CD4-positive, alpha-beta T cell treated with Interleukin-1 beta for 1 hour (primary cell): ENCODE data around the gene BTD.

Experiments used
- DNase-seq, 2 donors: peaks; one replicate each; pipeline ENCODE4 v3.0.0-alpha.2; 2020 to 2022

Gene BTD

GRCh38 chr3:15637131-15637951 is 35.8 kb downstream of the BTD start:
- DNase-seq: no peak

GRCh38 chr3:15638193-15638890 is 36.8 kb downstream of the BTD start:
- DNase-seq: no peak

GRCh38 chr3:15638891-15639262 is 37.3 kb downstream of the BTD start:
- no peak for DNase-seq

GRCh38 chr3:15645246-15645645 is 43.7 kb downstream of the BTD start:
- DNase-seq: no peak

GRCh38 chr3:15645740-15646501 is 44.4 kb downstream of the BTD start:
- no peak for DNase-seq

GRCh38 chr3:15646851-15647511 is 45.4 kb downstream of the BTD start:
- no peak for DNase-seq

- DNase-seq: peak; percentile 62 to 63
Measured at GRCh38 chr3:15647611-15648167, 46.1 kb downstream of the BTD start.

GRCh38 chr3:15649341-15649740 is 47.8 kb downstream of the BTD start:
- DNase-seq: no peak

- DNase-seq: no peak
Measured at GRCh38 chr3:15649858-15650257, 48.3 kb downstream of the BTD start.

GRCh38 chr3:15651396-15651795 is 49.9 kb downstream of the BTD start:
- DNase-seq: no peak

- no peak for DNase-seq
Measured at GRCh38 chr3:15653321-15653720, 51.8 kb downstream of the BTD start.

GRCh38 chr3:15654127-15654526 is 52.6 kb downstream of the BTD start:
- no peak for DNase-seq

GRCh38 chr3:15654891-15655290 is 53.3 kb downstream of the BTD start:
- DNase-seq: no peak

GRCh38 chr3:15656342-15656741 is 54.8 kb downstream of the BTD start:
- no peak for DNase-seq

GRCh38 chr3:15657016-15657415 is 55.5 kb downstream of the BTD start:
- DNase-seq: no peak

GRCh38 chr3:15659254-15659975 is 57.9 kb downstream of the BTD start:
- no peak for DNase-seq

GRCh38 chr3:15660055-15660935 is 58.8 kb downstream of the BTD start:
- DNase-seq: no peak

GRCh38 chr3:15664144-15664543 is 62.6 kb downstream of the BTD start:
- no peak for DNase-seq

GRCh38 chr3:15665510-15666150 is 64.1 kb downstream of the BTD start:
- DNase-seq: no peak

GRCh38 chr3:15666277-15666676 is 64.7 kb downstream of the BTD start:
- DNase-seq: no peak

- peak; percentile 17 to 62 for DNase-seq
Measured at GRCh38 chr3:15667484-15667883, 65.9 kb downstream of the BTD start.
